Right renal cortex interstitium (tissue), 3 donors: ENCODE results near the gene MB. TPM values are rescaled to one million over a fixed set of nuclear protein-coding genes. Genes with fewer than 3 reads are reported as not detected.
A peak's percentile ranks its signal among the peaks of the same experiment; 100 is the strongest.

Experiments used
- DNase-seq, 3 donors: peaks; one replicate each; pipeline ENCODE4 v3.0.0-alpha.2; 2013; ENCODE audit warnings: low read depth in 3 of 3, low spot score in 2 of 3
- polyA plus RNA-seq, 3 donors: library from polyadenylated mRNA; unstranded; fragments of 120-200 nt; gene quantifications; one replicate each; pipeline ENCODE4 v1.2.1, GENCODE V29; 2013; ENCODE audit not compliant: insufficient read length in 3 of 3

MB gene
- polyA plus RNA-seq, 3 donors: 0.22 to 1.9 TPM; not detected in 1

DNA sequence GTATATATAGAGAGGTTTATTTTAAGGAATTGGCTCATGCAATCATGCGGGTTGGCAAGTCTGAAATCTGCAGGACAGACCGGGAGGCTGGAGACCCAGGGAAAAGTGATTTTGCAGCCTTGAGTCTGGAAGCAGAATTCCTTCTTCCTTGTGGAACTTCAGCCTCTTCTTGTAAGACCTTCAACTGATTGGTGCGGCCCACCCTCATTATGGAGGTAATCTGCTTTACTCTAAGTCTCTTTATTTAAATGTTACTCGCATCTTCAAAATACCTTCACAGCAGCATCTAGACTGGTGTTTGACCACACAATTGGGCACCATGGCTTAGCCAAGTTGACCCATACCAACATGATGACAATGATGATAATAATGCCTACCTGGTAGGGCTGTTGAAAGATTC lies 17.8 kb downstream of the MB start:
- DNase-seq: no peak

DNA sequence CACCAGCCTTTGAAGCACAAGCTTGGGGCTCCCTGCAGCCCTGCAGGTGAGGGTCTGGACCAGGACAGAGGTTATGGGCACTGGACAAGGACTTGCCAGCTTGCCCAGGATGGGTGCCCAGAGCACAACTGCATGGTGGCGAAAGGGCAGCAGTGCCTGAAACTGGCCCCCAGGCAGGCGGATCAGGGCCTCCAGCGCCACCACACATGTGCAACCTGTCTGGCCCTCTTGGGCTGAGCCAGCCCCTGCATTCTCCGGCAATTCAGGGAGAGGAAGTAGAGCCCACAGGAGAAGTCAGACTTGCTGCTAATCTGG lies 18.8 kb downstream of the MB start:
- no peak for DNase-seq

DNA sequence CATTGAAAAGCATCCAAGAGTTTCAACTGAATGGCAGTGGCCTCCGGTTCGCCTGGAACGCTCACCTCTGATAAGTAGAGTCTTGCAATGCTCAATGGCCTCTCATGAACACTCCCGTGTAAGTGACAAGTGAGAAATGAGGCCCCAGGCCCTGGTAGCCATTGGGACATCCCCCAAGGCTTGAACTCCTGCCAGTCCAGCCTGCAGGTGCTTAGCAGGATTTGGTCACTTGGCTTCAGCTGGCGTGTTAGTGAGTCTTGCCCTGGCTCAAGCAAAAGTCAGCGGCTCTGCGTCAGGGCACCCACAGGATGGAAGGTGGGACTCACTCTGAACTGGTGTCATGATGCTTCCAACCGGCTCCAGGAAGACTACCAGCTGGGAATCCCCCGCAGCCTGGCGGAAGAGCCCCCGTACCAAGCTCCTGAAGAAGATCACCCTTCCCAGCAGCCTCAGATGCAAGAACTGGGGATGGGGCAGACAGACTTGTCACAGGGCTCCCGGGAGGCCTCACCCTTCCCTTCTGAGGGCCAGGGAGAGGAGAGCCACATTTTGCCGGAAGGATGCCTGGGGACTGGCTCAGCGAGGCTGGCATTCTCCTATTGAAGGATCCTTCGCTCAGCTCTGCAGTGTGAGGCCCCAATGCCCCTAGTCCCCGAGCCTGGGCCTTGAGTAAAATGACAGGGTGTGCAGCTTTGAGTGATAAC lies 19.3 kb downstream of the MB start:
- DNase-seq: no peak

DNA sequence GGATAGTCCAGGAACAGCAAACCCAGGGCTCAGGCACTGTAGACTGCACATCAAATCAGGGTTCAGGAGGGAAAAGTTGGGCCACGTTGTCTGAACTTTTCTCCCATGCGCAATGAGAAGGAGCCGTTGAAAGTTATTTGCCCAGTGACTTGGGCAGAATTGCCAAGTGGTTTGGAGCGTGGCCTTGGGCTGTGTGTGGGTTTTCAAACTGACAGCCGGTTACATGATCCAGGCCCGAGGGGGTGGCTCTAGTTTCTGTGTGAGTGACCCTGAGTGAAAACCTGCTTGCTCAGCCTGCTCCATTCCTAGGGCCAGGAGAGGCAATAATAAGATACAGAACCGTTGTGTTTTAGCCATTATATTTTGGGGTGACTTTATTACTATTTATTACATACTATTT lies 20.3 kb downstream of the MB start:
- DNase-seq: no peak

DNA sequence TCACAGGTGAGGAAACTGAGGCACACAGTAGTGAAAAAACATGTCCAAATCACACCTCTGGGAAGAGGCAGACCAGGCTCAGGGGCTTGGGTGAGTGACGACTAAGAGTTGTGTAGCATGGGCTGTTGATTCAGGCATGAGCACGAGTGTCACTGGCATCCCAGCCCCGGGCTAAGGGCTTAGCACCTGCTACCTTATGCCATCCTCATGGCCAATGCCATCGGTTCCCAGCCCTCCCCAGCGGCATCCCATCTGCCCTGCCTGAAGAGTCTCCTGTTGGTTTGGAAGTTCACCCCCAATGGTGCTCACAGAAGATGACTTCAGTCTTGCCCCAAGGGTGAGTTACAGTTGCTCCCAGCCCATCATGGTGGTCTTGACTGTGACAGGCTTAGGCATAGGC lies 22.4 kb downstream of the MB start:
- no peak for DNase-seq

DNA sequence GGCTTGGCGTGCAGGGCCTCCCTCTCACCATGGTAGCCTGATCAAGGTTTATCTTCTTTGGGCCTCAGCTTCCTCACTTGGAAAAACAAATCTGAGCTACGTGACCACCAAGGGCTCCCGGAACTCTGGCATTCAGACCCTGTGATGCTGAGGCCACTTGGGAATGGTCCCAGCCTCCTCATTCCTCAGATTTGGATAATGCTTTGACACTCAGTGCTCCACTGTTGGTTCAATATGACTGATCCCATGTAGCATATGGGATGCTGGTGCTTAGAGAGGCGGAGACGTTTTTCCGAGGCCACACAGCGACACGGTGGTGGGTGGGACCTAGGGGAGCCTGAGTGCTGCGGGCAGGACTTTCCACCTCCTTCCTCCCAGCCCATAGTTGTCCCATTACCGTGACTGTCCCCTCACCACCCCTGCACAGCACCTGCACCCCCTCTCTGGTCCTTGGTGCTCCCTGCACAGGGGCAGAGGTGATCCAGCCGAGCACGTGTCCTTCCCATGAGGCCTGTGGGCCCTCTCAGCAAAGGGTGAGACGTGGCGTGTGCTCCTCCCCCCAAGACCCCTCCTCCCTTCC lies 23.1 kb downstream of the MB start:
- DNase-seq: no peak

DNA sequence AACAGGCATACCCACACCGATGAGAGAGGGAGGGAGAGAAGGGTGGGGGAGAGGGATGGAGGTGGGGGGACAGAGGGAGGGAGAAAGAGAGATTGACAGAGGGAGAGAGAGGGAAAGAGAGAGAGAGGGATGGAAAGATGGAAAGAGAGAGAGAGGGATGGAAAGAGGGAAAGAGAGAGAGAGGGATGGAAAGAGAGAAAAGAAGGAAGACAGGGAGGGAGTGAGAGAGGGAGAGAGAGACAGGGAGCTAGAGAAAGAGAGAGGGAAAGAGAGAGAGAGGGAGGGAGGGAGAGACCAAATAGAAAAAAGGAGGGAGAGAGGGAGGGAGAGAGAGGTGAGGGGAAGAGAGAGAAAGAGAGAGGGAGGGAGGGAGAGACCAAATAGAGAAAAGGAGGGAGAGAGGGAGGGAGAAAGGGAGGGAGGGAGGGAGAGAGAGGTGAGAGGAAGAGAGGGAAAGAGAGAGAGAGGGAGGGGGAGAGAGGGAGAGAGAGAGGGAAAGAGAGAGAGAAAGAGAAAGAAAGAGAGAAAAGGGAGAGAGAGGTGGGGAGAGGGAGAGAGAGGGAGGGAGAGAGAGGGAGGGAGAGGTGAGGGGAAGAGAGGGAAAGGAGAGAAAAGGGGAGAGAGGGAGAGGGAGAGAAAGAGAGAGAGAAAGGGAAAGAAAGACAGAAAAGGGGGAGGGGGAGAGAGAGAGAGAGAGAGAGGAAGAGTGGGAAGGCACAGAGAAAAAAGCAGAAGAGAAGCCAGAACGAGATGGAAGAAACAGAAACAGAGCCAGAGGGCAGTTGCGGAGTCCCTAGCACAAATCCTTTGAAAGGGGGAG lies 23.8 kb downstream of the MB start:
- DNase-seq: no peak

DNA sequence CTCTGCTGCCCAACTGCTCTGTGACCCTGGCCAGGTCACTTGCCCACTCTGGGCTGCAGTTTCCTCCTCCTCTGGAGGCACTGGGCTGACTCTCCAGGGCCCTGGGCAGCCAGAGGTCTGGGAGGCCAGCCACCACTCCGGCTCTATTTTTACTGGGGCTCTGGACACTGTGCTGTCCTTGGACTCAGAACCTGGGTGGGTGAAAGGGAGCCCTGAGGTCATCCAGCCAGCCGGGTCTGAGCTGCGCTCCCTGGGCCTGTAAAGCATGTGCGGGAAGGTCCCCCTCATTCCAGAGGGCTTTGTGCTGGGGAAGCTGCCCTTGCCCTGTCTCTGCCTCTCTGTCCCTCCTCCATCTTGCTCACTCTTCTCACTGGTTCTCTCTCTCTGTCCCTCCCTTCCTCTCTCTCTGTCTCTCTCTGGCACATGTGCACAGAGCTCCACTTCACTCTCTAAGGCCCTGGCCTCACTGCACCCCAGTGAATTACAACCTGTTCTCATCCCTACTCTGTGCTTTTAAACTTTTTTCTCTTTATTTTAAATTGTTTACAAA lies 24.6 kb downstream of the MB start:
- no peak for DNase-seq

DNA sequence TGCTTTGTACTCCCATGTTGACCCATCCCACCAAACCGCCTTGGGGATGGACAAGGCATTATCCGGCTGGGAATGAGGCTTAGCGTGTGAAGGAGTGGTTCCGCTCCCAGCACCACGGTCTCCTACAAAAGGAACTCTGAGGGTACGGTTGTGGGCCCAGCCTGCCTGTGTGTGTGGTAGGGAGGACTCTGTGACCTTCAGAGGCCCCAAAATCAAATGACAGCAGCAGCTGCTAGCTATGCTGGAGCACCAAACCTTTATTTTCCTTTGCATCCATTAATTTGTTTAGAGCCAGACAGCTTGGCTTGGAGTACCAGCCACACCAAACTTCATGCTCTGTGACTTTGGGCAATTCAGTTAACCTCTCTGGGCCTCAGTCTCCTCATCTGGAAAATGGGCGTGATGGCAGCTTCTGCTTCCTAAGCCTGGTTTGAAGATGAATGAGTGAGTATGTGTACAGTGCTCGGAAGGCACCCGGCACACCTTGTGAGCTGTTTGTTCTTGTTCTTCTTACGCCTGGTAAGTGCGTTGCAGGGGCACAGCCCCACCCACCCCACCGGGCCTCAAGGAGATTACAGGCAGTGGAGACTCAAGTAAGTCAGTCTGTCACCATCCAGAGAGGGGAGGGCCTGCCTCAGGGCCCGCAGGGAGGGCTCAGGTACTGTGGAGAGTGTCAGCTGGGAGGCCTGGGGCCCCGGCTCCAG lies 25.3 kb downstream of the MB start:
- DNase-seq: no peak

DNA sequence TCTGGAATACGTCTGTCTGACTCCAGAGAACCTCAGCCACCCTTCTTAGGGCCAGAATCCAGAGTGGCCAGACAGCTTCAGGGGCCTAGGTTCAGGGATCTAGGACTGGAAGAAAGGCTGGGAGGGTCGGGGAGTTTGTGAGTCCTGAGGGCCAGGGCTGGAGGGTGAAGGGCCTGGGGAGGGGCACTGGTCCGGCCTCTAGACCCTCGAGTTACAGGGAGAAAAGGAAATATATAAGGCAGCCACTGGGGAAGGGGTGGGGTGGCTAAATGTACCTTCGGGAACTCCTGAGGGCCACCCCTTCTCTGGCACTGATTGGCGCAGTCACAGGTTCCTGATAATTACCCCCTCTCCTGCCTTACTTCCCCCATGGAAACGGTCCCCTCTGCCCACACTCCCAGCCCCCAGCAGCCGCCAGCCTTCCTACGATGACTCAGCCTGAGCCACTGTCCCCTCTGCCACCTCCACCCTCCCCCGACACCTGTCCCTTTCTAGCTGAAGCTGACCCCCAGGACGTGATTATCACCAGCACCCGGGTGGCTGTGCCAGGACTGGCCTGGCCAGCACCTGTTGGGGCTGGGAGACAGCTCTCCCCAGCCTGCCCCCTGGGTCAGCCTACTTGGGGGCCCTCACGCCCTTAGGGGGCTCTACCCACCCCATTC lies 26.4 kb downstream of the MB start:
- DNase-seq: no peak

DNA sequence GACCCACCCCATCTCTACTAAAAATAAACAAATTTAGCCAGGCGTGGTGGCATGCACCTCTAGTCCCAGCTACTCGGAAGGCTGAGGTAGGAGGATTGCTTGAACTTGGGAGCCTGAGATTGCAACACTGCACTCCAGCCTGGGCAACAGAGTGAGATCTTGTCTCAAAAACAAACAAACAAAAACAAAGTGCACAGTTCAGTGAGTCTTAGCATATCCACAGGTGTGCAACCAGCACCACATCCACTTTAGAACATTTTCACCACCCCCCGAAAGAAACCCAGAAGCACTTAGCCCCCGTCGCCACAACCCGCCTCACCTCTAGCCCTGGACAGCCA lies 27.4 kb downstream of the MB start:
- DNase-seq: no peak

DNA sequence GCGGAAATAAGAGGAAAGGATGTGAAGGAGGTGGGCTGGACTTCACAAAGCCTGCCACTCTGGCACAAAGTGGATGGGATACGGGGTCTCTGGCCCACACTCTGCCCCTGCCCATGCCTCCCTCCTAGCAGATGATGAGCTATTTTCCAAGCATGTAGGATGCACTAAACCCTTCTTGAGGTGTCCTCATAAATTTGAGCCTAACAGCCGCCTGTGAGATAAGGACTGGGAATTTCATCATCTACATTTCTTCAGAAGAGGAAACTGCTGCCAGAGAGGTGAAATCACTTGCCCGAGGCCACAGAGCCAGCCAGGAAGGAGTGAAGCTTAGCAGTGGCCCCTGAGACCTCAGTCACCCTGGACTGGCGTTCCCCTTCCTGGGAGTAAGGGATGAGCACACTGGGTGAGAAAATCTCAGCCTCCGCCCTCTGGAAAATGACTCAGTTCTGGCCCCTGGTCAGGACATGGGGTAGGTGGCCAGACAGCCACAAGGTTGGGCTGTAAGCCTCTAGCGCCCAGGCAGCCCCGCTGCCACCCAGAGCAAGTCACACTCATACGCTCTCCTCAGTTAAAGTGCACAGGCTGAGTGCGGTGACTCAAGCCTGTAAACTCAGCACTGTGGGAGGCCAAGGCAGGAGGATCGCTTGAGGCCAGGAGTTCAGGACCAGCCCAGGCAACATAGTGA lies 27.9 kb downstream of the MB start:
- no peak for DNase-seq

DNA sequence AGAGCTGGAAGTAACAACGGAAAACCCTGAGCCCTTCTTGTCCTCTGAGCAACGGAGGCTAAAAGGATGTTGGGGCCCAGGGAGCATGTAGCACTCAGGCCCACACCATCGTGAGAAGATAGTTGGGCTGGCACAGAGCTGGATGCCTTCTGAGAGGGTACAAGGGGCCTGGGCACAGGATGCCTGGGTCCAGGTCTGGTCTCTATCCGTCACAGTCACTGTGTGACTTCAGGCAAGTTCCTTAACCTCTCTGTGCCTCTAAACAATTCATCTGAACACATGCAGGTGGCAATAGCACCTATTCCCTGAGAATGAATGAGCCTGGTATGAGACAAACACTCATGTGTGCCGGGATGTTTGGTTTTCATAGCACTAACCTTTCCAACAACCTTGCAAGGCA lies 29.2 kb downstream of the MB start:
- no peak for DNase-seq

DNA sequence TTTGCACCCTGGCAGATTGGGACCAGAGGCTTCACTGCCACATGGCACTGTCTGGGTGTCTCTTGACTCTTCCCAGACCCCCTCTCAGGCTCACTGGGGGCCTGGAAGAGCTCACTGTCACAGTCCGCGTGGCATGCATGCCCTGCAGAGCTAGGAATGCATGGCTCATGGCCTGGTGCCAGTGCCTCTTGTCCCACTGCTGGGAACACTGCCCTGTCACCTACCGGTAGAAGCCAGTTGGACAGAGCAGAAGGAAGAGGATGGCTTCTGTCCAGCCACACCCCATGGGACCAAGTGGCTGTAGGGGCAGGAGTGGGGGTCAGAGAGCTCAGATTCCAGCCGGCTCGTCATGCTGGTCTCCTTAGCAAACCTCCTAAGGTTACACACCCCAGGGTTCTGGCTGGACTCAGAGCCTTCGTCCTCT lies 29.7 kb downstream of the MB start:
- DNase-seq: no peak

DNA sequence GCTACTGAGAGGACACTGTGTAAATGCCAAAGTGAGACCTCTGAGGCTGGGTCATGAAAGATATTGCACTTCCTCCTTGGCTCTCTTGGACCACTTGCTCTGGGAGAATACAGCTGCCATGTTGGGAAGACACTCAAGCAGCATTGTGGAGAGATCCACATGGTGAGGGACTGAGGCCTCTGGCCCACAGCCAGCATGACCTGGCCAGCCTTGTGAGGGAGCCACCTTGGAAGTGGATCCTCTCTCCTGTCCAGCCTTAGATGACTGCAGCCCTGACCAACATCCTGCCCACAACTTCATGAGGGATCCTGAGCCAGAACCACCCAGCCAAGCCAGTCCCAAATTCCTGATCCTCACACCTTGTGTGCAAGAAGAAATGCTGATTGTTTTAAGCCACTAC lies 30.4 kb downstream of the MB start:
- no peak for DNase-seq

DNA sequence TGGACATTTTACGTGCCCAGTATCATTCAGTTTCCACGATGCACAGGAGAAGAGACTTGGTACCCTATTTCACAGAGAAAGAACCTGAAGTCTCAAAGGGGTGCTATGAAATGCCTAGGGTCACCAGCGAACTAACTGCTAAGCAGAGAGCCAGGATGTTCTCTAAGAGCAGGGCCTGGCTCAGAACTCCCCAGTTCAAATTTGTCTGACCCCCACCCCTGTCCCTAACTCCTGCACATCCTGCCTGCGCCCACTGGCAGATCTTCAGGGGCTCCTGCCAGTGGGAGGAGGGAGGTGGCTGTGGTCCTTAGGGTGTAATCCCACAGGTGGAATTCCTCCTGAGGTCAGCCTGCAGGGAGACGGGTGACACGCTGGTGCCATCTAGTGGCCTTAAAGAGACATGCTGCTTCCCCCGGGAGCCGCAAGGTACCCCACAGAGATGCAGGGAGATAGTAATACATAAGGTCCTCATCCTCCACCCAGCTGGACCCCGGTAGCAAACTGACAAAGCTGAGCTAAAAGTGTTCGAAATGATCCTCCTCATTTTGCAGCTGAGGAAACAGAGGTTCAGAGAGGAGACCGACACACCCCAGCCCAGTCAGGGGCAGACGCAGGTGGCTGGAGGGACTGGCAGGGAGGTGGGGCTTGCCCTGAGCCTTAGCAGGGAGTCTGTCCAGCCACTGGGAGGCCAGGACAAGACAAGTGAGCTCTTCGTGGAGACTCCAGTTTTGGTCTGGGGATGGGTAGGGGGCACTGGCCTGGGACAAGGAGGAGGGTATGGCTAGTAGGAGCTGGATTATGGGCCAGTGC lies 34.1 kb downstream of the MB start:
- DNase-seq: peak in 1 of 3 donors; percentile 51

DNA sequence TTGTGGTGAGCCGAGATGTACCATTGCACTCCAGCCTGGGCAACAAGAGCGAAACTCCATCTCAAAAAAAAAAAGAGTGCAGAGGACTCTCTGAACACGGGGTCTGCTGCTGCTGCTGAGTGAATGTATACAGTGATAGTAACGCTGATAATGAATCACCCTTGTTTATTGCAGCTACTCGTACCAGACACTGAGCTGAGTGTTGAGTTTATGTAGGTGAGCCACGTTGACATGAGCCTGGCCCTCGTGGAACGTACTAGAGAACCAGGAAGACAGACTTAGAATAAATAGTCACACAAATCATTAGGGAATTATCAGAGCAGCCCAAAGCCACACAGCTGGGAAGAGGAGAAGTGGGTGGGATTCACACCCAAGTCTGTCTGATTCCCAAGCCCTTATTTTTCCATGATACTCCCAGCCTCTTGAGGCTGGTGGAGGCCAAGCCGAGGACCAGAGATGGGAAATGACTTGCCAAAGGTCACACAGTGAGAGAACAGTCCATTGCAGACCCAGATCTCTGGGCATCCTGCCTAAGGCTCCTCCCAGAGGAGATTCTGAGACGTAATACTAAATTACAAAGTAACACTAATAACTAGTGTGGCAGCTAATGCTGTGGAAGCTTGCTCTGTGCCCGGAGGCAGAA lies 34.8 kb downstream of the MB start:
- no peak for DNase-seq

DNA sequence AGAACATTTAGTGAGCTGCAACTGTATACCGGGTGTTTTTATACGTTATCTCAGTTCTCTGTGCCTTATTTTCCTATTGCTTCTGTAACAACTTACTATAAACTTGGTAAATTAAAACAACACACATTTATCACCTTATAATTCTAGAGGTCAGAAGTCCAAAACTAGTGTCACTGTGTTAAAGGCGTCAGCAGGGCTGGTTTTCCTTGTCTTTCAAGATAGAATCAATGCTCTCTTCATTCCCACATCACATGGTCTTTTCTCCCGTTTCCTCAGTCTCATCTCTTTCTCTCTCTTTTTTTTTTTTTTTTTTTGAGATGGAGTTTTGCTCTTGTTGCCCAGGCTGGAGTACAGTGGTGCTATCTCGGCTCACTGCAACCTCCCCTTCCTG lies 36.1 kb downstream of the MB start:
- DNase-seq: no peak
